Mesenchymal stem cell (in vitro differentiated cells and primary cell): ENCODE data around the gene ANKH.

Experiments
- DNase-seq: peaks from one replicate; pipeline ENCODE4 v3.0.0-alpha.2; 2013
- H2AFZ ChIP-seq: one replicate; pipeline ENCODE4 v1.6.1; 2013; ENCODE audit warnings: low read depth, mild to moderate bottlenecking, control low read depth, inconsistent platforms, low read length, moderate library complexity
- H2AK5ac ChIP-seq: 2 replicates; pipeline ENCODE4 v1.6.1; 2013; ENCODE audit warnings: low read length, moderate library complexity, mild to moderate bottlenecking, inconsistent platforms; ENCODE audit not compliant: severe bottlenecking
- H2BK120ac ChIP-seq: one replicate; pipeline ENCODE4 v1.6.1; 2013; ENCODE audit warnings: low read depth, mild to moderate bottlenecking, inconsistent platforms, low read length, moderate library complexity
- H2BK12ac ChIP-seq, 2 experiments: one replicate each; pipeline ENCODE4 v1.6.1; 2013; ENCODE audit warnings: inconsistent platforms in 2 of 2, low read length in 2 of 2, mild to moderate bottlenecking in 2 of 2, moderate library complexity in 2 of 2, control low read depth in 1 of 2
- H2BK15ac ChIP-seq: one replicate; pipeline ENCODE4 v1.6.1; 2013; ENCODE audit warnings: mild to moderate bottlenecking, low read depth, inconsistent platforms; ENCODE audit not compliant: poor library complexity, severe bottlenecking
- H2BK5ac ChIP-seq: 2 replicates; pipeline ENCODE4 v1.6.1; 2013; ENCODE audit warnings: low read depth, mild to moderate bottlenecking, low read length, control low read depth, inconsistent platforms; ENCODE audit not compliant: poor library complexity, severe bottlenecking
- H3K14ac ChIP-seq, 2 experiments: one replicate each; pipeline ENCODE4 v1.6.1; 2013; ENCODE audit warnings: inconsistent platforms in 2 of 2, low read length in 2 of 2, control low read depth in 1 of 2, mild to moderate bottlenecking in 1 of 2, moderate library complexity in 1 of 2
- H3K18ac ChIP-seq, 2 experiments: one replicate each; pipeline ENCODE4 v1.6.1; 2013; ENCODE audit warnings: inconsistent platforms in 2 of 2, low read length in 2 of 2, control low read depth in 1 of 2, low read depth in 1 of 2, mild to moderate bottlenecking in 1 of 2
- H3K23ac ChIP-seq, 2 experiments: one replicate each; pipeline ENCODE4 v1.6.1; 2013; ENCODE audit warnings: inconsistent platforms in 2 of 2, low read length in 2 of 2, mild to moderate bottlenecking in 2 of 2, moderate library complexity in 2 of 2, control low read depth in 1 of 2
- H3K27ac ChIP-seq: 2 replicates; pipeline ENCODE4 v1.5.1; 2013; ENCODE audit warnings: mild to moderate bottlenecking, moderate library complexity, low read length, control low read depth, inconsistent platforms; ENCODE audit not compliant: poor library complexity, severe bottlenecking
- H3K27me3 ChIP-seq, 2 experiments: 2 replicates each; pipeline versions ENCODE4 v1.6.1 to v1.7.0; 2013; ENCODE audit warnings: low read length in 2 of 2, mild to moderate bottlenecking in 2 of 2, moderate library complexity in 2 of 2, control low read depth in 1 of 2, inconsistent platforms in 1 of 2; ENCODE audit not compliant: control insufficient read depth in 1 of 2, insufficient read depth in 1 of 2
- H3K36me3 ChIP-seq, 2 experiments: 2 replicates each; pipeline versions ENCODE4 v1.6.1 to v1.7.0; 2013; ENCODE audit warnings: low read length in 2 of 2, control low read depth in 1 of 2, inconsistent platforms in 1 of 2, low read depth in 1 of 2, mild to moderate bottlenecking in 1 of 2; ENCODE audit not compliant: insufficient read depth in 2 of 2, control insufficient read depth in 1 of 2
- H3K4ac ChIP-seq, 2 experiments: one replicate each; pipeline ENCODE4 v1.6.1; 2013; ENCODE audit warnings: inconsistent platforms in 2 of 2, low read length in 2 of 2, mild to moderate bottlenecking in 2 of 2, moderate library complexity in 2 of 2, control low read depth in 1 of 2, low read depth in 1 of 2
- H3K4me1 ChIP-seq: 2 replicates; pipeline ENCODE4 v1.6.1; 2013; ENCODE audit warnings: low read depth, low read length, control low read depth; ENCODE audit not compliant: control insufficient read depth, insufficient read depth
- H3K4me2 ChIP-seq: 2 replicates; pipeline ENCODE4 v1.6.1; 2013; ENCODE audit warnings: low read length, mild to moderate bottlenecking, inconsistent platforms; ENCODE audit not compliant: poor library complexity, severe bottlenecking
- H3K4me3 ChIP-seq, 2 experiments: 2 replicates each; pipeline versions ENCODE4 v1.5.1 to v1.7.0; 2013; ENCODE audit warnings: low read length in 2 of 2, mild to moderate bottlenecking in 2 of 2, control low read depth in 1 of 2, low read depth in 1 of 2; ENCODE audit not compliant: insufficient read depth in 1 of 2
- H3K79me1 ChIP-seq: replicated peaks from 2 replicates; pipeline ENCODE4 v1.6.1; 2013; ENCODE audit warnings: mild to moderate bottlenecking, control low read depth, low read length, inconsistent platforms; ENCODE audit not compliant: poor library complexity, severe bottlenecking
- H3K9ac ChIP-seq: 2 replicates; pipeline ENCODE4 v1.7.0; 2013; ENCODE audit warnings: mild to moderate bottlenecking, low read length, moderate library complexity
- H3K9me3 ChIP-seq: 2 replicates; pipeline ENCODE4 v1.7.0; 2013; ENCODE audit warnings: mild to moderate bottlenecking, low read length; ENCODE audit not compliant: control insufficient read depth
- H4K8ac ChIP-seq: one replicate; pipeline ENCODE4 v1.6.1; 2013; ENCODE audit warnings: inconsistent platforms, mild to moderate bottlenecking, low read length, moderate library complexity
- H4K91ac ChIP-seq: one replicate; pipeline ENCODE4 v1.6.1; 2013; ENCODE audit warnings: mild to moderate bottlenecking, low read length, inconsistent platforms
- WGBS: methylation state at CpG from one replicate; pipeline ENCODE4 v1.1.7; 2013; ENCODE audit warnings: mixed read lengths; 5-methylcytosine and 5-hydroxymethylcytosine counted together

Gene ANKH

DNA sequence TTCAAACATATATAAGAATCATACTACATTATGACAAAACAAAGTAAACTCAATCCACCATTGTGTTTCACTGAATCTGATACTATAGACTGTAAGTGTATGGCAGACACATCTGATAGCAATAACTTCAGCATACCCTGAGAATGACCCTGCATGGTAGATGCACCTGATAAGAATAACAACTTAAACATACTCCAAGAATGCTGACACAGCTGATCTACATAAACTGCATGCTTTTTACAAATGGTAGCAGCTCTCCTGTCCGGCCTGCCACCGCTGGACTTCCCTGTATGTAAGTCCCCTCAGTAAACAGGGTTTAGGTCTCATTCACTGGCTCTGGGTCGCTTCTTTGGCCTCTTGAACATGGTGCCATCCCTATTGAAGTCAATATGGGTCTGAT, 100.4 kb downstream of the ANKH start:
- no peak overlapping the region for H3K14ac ChIP-seq
- H3K23ac ChIP-seq, result no peak overlapping the region
- no peaks in the 10 kb centered on the region for H3K9me3 ChIP-seq
- no peak overlapping the region for H2BK15ac ChIP-seq
- no peak overlapping the region for H2BK12ac ChIP-seq
- DNase-seq, result no peak
- no peak overlapping the region for H2BK5ac ChIP-seq
- peaks cover 1% of the 10 kb centered on the region for H3K4me1 ChIP-seq
- peaks cover 0 to 27% of the 10 kb centered on the region in 2 experiments for H3K36me3 ChIP-seq
- 97% methylated on average over 2 of the region's 3 CpGs for WGBS
- H3K4me2 ChIP-seq, result no peak overlapping the region
- no peak overlapping the region for H3K4me3 ChIP-seq
- H4K8ac ChIP-seq, result no peak overlapping the region
- no peak overlapping the region for H3K18ac ChIP-seq
- H3K27ac ChIP-seq, result no peak overlapping the region
- H4K91ac ChIP-seq, result no peak overlapping the region
- H2AK5ac ChIP-seq, result no peak overlapping the region
- H3K4ac ChIP-seq, result no peak overlapping the region
- H3K27me3 ChIP-seq, result no peaks in the 10 kb centered on the region
- no peak overlapping the region for H3K9ac ChIP-seq
- H2BK120ac ChIP-seq, result no peak overlapping the region
- no peak overlapping the region for H2AFZ ChIP-seq
- peaks cover 1% of the 10 kb centered on the region for H3K79me1 ChIP-seq

DNA sequence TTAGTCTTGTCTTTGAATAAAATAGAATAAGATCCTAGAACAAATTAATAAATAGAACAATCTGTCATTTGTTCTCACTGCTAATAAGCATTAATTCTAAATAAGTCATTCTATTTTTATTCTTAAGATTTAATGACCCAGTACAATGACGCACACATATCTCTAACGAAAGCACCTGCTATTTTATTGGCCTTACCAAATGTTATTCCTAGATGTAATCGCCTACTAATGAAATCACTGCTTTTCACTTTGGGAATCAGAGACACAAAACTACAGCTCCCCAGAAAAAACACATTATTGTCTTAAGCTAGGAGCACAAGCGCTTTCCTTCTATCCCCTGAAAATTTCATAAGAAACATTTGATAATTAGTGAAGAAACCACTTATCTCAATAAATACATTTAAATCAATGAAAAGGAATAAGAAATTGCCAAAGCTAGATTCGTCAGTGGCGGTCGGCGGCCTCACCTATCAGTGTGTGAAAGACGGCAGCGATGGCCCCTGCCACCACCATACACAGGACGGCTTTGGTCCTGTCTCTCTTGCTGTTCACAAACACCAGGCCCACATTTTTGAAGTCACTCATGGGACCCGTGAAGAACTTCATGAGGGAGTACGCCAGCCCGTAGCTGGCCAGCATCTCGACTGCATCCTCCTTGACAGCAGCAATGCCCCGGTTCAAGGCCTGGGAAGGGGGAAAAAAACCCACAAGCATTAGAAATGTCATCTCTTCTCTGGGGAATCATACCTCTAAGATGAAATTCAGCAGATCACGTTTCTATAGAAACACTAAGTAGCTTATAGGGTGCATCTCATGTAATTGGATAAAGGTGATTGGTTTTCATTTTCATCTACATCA, 102.8 kb downstream of the ANKH start:
- H2BK5ac ChIP-seq, result no peak overlapping the region
- H3K79me1 ChIP-seq, result peaks cover 1% of the 10 kb centered on the region
- WGBS, result 97% methylated on average over 15 of the region's 17 CpGs

DNA sequence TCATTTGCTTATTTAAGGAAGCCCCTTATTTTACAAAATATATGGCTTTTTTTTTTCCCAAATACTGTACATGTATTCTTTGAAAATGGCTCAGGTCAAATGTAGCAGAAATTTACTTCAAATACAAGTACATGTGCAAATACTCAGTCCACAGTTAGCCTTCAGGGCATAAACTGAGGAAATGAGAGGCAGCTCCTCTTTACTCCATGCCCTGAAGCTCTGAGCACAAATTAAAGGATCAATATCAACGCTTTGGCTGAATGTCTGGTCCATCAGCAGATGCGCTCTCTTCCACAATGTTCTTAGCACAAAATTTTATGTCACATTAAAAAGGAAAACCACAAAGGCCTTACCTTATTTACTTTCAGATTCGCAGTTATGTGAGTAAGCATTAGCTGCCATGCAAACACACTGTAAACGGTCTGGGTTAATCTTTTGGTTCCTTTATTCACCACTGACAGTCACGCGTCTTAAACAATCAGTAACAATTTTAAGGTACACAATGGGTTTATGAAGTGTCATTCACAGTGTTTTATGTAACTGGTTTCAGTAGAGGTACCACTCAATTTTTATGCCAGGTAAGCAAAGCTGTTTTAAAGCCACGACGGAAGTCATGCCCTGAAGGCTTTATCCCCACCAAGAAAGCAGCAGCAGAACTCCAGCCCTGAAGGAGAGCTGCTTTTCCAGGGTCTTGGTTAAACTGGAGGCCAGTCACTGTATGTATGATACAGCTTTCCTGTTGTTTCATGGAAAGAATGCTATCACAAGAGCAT, 103.7 kb downstream of the ANKH start:
- 90% methylated on average over 8 of the region's 8 CpGs for WGBS
- H2AK5ac ChIP-seq, result no peak overlapping the region
- H3K4me1 ChIP-seq, result no peaks in the 10 kb centered on the region
- no peak overlapping the region for H4K91ac ChIP-seq
- no peak overlapping the region for H3K4me2 ChIP-seq
- H3K9me3 ChIP-seq, result no peaks in the 10 kb centered on the region
- H3K36me3 ChIP-seq, result peaks cover 0 to 49% of the 10 kb centered on the region in 2 experiments
- no peaks in the 10 kb centered on the region for H3K27me3 ChIP-seq
- no peak overlapping the region for H3K9ac ChIP-seq
- H3K79me1 ChIP-seq, result peaks cover 1% of the 10 kb centered on the region
- no peak overlapping the region for H3K23ac ChIP-seq
- no peak for DNase-seq
- H3K27ac ChIP-seq, result no peak overlapping the region
- H2AFZ ChIP-seq, result no peak overlapping the region
- no peak overlapping the region for H3K14ac ChIP-seq
- no peak overlapping the region for H4K8ac ChIP-seq
- H2BK15ac ChIP-seq, result no peak overlapping the region
- no peak overlapping the region for H2BK12ac ChIP-seq
- no peak overlapping the region for H3K4ac ChIP-seq
- H2BK120ac ChIP-seq, result no peak overlapping the region
- H2BK5ac ChIP-seq, result no peak overlapping the region
- H3K18ac ChIP-seq, result no peak overlapping the region
- H3K4me3 ChIP-seq, result no peak overlapping the region

More for the DNA sequence above, 102.8 kb downstream of the ANKH start:
- Histone ChIP-seq H2BK120ac (no peak overlapping the region), H3K18ac (no peak overlapping the region), H4K91ac (no peak overlapping the region), H2AK5ac (no peak overlapping the region), H2AFZ (no peak overlapping the region), H3K14ac (no peak overlapping the region), H2BK15ac (no peak overlapping the region), H2BK12ac (no peak overlapping the region), H3K4me2 (no peak overlapping the region), H3K4me1 (no peaks in the 10 kb centered on the region), H3K36me3 (peaks cover 0 to 44% of the 10 kb centered on the region in 2 experiments), H3K27ac (no peak overlapping the region), H3K4ac (no peak overlapping the region), H4K8ac (no peak overlapping the region), H3K9ac (no peak overlapping the region), H3K4me3 (no peak overlapping the region), H3K27me3 (no peaks in the 10 kb centered on the region), H3K23ac (no peak overlapping the region), H3K9me3 (no peaks in the 10 kb centered on the region)
- DNase-seq, result no peak

DNA sequence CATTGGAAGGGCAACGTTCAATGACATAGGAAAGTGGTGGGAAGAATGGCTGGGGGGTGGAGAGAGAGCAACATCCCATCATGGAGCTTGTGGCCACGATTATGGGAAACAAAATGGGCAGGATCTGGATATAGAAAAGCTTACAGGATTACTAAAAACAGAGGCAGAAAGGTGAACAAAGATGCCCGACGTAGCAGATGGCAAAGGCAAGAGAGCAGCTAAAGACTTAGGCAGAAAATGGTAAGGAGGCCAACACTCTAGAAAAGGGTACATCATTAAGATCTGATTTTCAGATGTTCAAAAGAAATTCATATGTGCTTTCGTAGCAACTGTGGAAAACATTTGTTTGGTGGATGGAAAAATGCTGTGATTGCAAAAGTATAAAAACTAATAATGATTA, 104.5 kb downstream of the ANKH start:
- Histone ChIP-seq H3K18ac (no peak overlapping the region), H3K4me3 (no peak overlapping the region), H3K4me1 (no peaks in the 10 kb centered on the region), H2BK5ac (no peak overlapping the region), H3K23ac (no peak overlapping the region), H2BK120ac (no peak overlapping the region), H3K14ac (no peak overlapping the region), H2AK5ac (no peak overlapping the region), H3K27ac (no peak overlapping the region), H4K8ac (no peak overlapping the region), H3K9me3 (no peaks in the 10 kb centered on the region), H4K91ac (no peak overlapping the region), H3K79me1 (peaks cover 1% of the 10 kb centered on the region), H2BK15ac (no peak overlapping the region), H3K36me3 (peaks cover 0 to 51% of the 10 kb centered on the region in 2 experiments), H2AFZ (no peak overlapping the region), H3K9ac (no peak overlapping the region), H3K4ac (no peak overlapping the region), H3K4me2 (no peak overlapping the region), H2BK12ac (no peak overlapping the region), H3K27me3 (no peaks in the 10 kb centered on the region)
- 86% methylated on average over 4 of the region's 5 CpGs for WGBS
- no peak for DNase-seq
